ENCODE data around the gene CCNQ.
A peak's percentile ranks its signal among the peaks of the same experiment; 100 is the strongest.

The CCNQ gene

GRCh38 chrX:153639177-153640044 is 40.5 kb upstream of the CCNQ start:
- no peak overlapping the region for H3K4me3 ChIP-seq (ENCODE audit: low read length)
- DNase-seq (ENCODE audit: low read depth): no peak
- no peak for TF ChIP-seq CTCF (IDR thresholded peaks at IDR 0.05; ENCODE audit: insufficient read depth, low read depth, low read length, missing control alignments)

DNA sequence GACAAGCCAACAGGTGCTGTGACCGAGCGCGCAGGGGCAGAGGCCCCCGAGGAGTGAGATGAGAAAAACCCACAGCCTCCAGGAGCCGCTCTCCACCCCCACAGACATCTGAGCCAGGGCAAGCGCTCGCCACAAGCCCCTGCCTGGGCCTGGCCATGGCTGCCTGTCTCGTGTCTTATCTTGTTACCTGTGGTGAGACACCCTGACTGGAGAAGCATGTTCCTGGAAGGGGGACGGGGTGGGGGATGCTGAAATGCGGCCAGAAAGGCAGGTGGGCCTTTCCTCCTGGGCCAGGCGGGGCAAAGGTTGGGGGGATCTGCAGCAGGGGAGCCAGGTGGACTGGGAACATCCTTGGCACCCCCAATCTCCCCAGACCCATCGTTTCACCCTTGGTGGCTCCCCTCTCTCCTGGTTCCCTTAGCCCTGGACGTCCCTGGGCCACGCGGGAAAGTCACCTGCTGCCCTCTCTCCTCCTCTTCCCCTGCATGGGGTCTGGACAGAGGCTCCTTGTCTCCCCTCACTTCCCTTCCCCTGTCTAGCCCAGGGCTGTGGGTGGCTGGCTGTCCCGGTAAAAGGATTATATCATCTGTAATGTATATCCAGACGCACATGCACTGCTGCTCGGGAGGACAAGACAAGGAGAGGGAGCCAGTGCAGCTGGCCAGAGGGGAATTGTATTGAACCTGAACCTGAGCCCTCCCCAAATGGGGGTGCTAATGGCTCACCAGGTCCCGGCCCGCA is 39.7 kb upstream of the CCNQ start:
- no peak overlapping the region for H3K4me3 ChIP-seq (ENCODE audit: low read length)
- DNase-seq (ENCODE audit: low read depth): peak; percentile 71
- TF ChIP-seq CTCF (IDR thresholded peaks at IDR 0.05; ENCODE audit: insufficient read depth, low read depth, low read length, missing control alignments): no peak

DNA sequence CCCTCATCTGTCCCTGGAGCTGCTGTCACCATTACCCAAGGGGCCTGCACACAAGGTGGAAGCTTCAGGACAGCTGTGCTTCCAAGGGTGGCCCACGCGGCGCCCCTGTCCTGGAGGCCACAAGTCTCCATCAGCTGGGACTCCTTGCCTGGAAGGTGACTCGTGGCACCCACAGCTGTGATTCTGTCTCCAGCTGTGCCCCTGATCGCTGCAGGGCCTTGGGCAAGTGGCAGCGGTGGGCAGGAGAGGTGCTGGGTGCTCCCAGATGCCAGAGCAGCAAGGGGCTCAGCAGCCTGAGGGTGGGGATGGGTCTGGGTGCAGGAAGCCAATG is 39.1 kb upstream of the CCNQ start:
- H3K4me3 ChIP-seq (ENCODE audit: low read length): no peak overlapping the region
- no peak for TF ChIP-seq CTCF (IDR thresholded peaks at IDR 0.05; ENCODE audit: insufficient read depth, low read depth, low read length, missing control alignments)
- DNase-seq (ENCODE audit: low read depth): no peak

GRCh38 chrX:153637121-153638040 is 38.4 kb upstream of the CCNQ start:
- TF ChIP-seq CTCF (IDR thresholded peaks at IDR 0.05; ENCODE audit: insufficient read depth, low read depth, low read length, missing control alignments): no peak

DNA sequence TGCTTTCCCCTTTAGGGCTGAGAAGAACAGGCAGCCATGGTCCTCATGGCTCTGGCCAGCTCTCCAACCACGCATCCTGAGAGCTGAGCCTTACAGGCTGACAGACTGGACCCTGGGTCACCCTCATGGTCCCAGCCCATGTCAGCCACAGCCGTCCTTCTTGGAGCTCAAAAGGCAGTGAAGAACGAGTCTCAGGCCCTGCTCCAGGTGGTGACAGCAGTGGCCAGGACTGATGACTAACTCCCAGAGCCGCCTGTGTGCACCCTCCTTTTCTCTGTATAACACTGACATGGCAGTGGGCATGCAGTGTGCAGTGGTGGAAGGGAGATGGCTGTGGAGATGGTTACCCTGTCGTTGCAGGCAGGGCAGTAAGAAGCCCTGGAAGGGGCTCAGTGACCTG is 37.8 kb upstream of the CCNQ start:
- no peak for DNase-seq (ENCODE audit: low read depth)
- H3K4me3 ChIP-seq (ENCODE audit: low read length): no peak overlapping the region
- no peak for TF ChIP-seq CTCF (IDR thresholded peaks at IDR 0.05; ENCODE audit: insufficient read depth, low read depth, low read length, missing control alignments)

More at GRCh38 chrX:153637121-153638040, 38.4 kb upstream of the CCNQ start:
- H3K4me3 ChIP-seq (ENCODE audit: low read length): no peak overlapping the region
- DNase-seq (ENCODE audit: low read depth): no peak

DNA sequence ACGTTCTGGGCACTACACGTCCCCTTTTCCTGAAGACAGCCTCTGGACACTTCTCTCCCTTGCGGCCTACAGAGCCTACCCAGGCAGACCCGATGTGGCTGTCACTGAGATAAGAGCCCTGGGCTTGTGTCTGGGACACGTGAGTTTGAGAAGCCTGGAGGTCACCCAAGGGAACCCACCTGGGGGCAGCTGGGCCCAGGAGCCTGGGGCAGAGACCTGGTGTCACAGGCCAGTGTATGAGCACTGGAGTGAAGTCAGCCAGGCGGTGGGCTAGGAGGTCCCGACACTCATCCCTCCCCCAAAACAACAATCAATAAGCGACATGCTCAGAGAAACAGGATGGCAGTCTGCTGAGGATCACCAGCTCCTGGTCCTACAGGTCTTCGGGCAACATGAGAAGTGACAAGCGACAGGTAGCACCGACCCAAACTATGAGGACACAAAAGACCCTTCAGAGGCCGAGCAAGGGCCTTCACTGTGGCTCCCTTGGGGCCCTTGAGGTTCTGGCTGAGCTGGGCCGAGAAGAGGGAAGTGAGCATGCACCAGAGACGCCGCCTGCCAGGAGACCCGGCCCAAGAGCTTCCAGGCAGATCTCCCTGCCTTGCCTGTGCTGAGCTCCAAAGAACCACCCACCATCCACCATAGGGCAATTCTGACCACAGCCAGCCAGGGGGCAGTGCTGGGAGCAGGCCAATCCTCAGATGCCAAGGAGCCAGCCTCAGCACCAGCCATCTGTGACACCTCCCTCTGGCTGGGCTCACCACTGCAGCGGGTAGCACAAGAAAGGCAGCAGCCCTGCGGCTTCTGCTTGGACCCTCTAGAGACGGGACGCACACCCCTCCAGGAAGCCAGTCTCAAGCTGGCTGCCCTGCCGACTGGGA is 37.1 kb upstream of the CCNQ start:
- peak; percentile 12 for TF ChIP-seq CTCF (IDR thresholded peaks at IDR 0.05; ENCODE audit: insufficient read depth, low read depth, low read length, missing control alignments)
- peak; percentile 36 for DNase-seq (ENCODE audit: low read depth)
- no peak overlapping the region for H3K4me3 ChIP-seq (ENCODE audit: low read length)
